Cardiac muscle cell (in vitro differentiated cells and primary cell): ENCODE data around the gene HOXA4. TPM values are rescaled to one million over a fixed set of nuclear protein-coding genes. Genes with fewer than 3 reads are reported as not detected.

Experiments
- DNase-seq, 2 donors: peaks; one replicate each; pipeline versions ENCODE4 v3.0.0 to v3.0.0-alpha.2; 2010 to 2017; ENCODE audit warnings: low read depth in 1 of 2, low spot score in 1 of 2
- H3K27ac ChIP-seq: fragments of 200-600 bp; sonication (generic); 2 replicates; pipeline ENCODE4 v1.5.1; 2016
- H3K27me3 ChIP-seq: fragments of 200-600 bp; sonication (generic); 2 replicates; pipeline ENCODE4 v1.6.0; 2016; ENCODE audit warnings: control low read depth
- H3K36me3 ChIP-seq: fragments of 200-600 bp; sonication (generic); 2 replicates; pipeline ENCODE4 v1.5.1; 2016; ENCODE audit warnings: control low read depth
- H3K4me1 ChIP-seq: fragments of 200-600 bp; sonication (generic); 2 replicates; pipeline ENCODE4 v1.8.1; 2017; ENCODE audit warnings: low read depth, mild to moderate bottlenecking, mixed run types
- H3K4me3 ChIP-seq: fragments of 200-600 bp; sonication (generic); 2 replicates; pipeline ENCODE4 v1.5.1; 2016; ENCODE audit warnings: mild to moderate bottlenecking
- H3K9me3 ChIP-seq: fragments of 200-600 bp; sonication (generic); 2 replicates; pipeline ENCODE4 v1.5.1; 2017; ENCODE audit warnings: low read depth, mild to moderate bottlenecking, control low read depth
- CTCF ChIP-seq: IDR thresholded peaks from 2 replicates; pipeline ENCODE4 v1.5.1; 2012; ENCODE audit warnings: low read depth, mild to moderate bottlenecking, low read length
- polyA plus RNA-seq: library from polyadenylated mRNA; unstranded; fragments of >200 nt; fragmentation: Nextera tagmentation; extraction: Ambion mirVana; gene quantifications from 2 replicates; pipeline ENCODE4 v1.2.1, GENCODE V29; 2016
- total RNA-seq: library from RNA; depleted of rRNA; stranded (reverse); fragments of >200 nt; gene quantifications from 2 replicates; pipeline ENCODE4 v1.2.3, GENCODE V29; 2016

Gene HOXA4
- total and polyA plus RNA-seq, 2 experiments from 2014 or later = 0.46 TPM; not detected in 1

GRCh38 chr7:27106181-27106900 lies 24.2 kb downstream of the HOXA4 start:
- H3K27ac ChIP-seq = no peak overlapping the region

GRCh38 chr7:27105301-27106031 lies 25.1 kb downstream of the HOXA4 start:
- Histone ChIP-seq H3K36me3 (no peaks in the 10 kb centered on the region), H3K27ac (no peak overlapping the region), H3K27me3 (peaks cover 100% of the 10 kb centered on the region), H3K9me3 (no peaks in the 10 kb centered on the region), H3K4me3 (no peak overlapping the region), H3K4me1 (peaks cover 9% of the 10 kb centered on the region)
- DNase-seq = no peak
- TF ChIP-seq CTCF = no peak

More at GRCh38 chr7:27106181-27106900, 24.2 kb downstream of the HOXA4 start:
- no peaks in the 10 kb centered on the region for H3K36me3 ChIP-seq
- no peak overlapping the region for H3K4me3 ChIP-seq
- DNase-seq = peak in 1 of 2 donors; percentile 47
- no peak for TF ChIP-seq CTCF
- H3K4me1 ChIP-seq = peaks cover 12% of the 10 kb centered on the region
- H3K9me3 ChIP-seq = no peaks in the 10 kb centered on the region
- H3K27me3 ChIP-seq = peaks cover 100% of the 10 kb centered on the region

GRCh38 chr7:27104341-27105058 lies 26.1 kb downstream of the HOXA4 start:
- no peak for TF ChIP-seq CTCF
- no peaks in the 10 kb centered on the region for H3K9me3 ChIP-seq
- DNase-seq = no peak
- no peaks in the 10 kb centered on the region for H3K36me3 ChIP-seq
- no peak overlapping the region for H3K4me3 ChIP-seq
- peaks cover 9% of the 10 kb centered on the region for H3K4me1 ChIP-seq
- H3K27me3 ChIP-seq = peaks cover 100% of the 10 kb centered on the region
- no peak overlapping the region for H3K27ac ChIP-seq

- Histone ChIP-seq H3K4me3 (no peak overlapping the region), H3K27ac (no peak overlapping the region), H3K4me1 (peaks cover 9% of the 10 kb centered on the region), H3K36me3 (no peaks in the 10 kb centered on the region), H3K9me3 (no peaks in the 10 kb centered on the region), H3K27me3 (peaks cover 100% of the 10 kb centered on the region)
- no peak for DNase-seq
- no peak for TF ChIP-seq CTCF
Observed at GRCh38 chr7:27103489-27104226, 26.9 kb downstream of the HOXA4 start.
